Activated CD8-positive, alpha-beta memory T cell treated with anti-CD3 and anti-CD28 coated beads for 4 hours (primary cell): ENCODE data around the gene RASSF7.

Experiments used
- DNase-seq, 2 donors: peaks; one replicate each; pipeline ENCODE4 v3.0.0-alpha.2; 2020; ENCODE audit warnings: low read depth in 2 of 2

The RASSF7 gene

GRCh38 chr11:610146-610801 lies 49.5 kb downstream of the RASSF7 start:
- no peak for DNase-seq

DNA sequence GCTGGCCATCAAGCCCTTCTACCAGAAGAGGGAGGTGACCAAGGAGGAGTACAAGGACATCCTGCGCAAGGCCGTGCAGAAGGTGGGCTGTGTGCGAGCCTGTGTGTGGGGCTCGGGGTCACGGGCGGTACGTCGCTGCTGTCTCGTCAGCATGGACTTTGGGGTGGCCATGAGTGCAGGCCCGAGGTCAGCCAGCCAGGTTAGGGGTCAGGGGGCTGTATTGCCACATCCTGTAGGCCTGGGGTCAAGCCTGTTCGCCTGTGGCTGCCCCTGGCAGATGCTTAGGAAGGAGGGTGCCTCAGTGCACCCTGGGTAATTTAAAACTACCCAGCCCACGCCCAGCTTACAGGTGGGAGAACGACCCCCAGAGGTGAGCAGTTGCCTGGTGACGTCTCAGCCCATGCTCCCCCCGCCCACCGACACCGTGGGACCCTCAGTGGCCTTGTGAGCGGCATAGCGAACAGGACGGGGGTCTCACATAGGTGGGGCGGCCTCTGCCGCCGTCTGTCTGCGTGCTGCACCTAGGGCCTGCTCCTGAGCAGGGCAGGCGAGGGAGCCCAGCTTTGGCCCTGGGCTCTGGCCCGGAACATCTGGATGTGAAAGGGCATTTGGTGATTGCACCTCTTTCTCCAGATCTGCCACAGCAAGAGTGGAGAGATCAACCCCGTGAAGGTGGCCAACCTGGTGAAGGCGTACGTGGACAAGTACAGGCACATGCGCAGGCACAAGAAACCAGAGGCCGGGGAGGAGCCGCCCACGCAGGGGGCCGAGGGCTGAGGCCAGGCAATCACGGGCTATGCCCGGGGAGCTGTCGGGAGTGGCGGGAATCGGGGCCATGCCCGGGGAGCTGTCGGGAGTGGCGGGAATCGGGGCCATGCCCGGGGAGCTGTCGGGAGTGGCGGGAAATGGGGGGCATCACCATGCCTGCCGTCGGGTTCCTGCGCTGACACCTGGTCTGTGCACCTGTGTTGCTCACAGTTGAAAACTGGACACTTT lies 50.5 kb downstream of the RASSF7 start:
- no peak for DNase-seq

DNA sequence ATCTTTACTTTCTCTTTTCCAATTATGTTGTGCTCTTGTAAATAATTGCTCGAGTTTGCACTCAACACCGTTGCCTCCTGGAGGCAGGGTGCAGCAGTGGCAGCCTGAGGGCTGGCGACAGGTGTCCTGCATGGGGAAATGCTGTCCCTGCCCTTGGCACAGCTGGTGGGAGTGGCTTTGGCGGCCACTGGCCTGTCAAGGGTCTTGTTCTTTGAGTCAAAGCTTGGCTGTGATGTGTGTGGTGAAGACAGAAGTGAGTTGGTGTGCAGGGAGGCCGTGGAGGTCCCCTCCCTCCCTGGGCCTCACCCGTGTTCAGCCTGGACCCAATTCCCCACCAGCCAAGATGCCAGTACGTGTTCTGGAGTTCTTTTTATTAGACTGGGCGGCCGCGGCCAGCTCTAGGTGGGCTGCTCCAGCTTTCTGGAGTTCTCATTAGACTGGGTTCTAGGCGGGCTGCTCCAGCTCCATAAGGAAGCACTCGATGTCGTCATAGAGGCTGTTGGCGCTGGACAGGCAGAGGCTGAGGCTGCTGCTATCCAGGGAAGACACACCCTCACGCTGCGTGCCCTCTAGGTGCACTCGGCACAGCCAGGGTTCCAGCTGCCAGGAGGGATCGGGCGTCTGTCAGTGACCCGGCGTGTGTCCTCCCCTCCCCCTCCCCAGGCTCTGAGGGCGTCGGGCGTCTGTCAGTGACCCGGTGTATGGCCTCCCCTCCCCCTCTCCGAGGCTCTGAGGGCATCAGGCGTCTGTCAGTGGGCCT lies 51.6 kb downstream of the RASSF7 start:
- DNase-seq: no peak

GRCh38 chr11:612961-613300 lies 52.2 kb downstream of the RASSF7 start:
- DNase-seq: no peak

DNA sequence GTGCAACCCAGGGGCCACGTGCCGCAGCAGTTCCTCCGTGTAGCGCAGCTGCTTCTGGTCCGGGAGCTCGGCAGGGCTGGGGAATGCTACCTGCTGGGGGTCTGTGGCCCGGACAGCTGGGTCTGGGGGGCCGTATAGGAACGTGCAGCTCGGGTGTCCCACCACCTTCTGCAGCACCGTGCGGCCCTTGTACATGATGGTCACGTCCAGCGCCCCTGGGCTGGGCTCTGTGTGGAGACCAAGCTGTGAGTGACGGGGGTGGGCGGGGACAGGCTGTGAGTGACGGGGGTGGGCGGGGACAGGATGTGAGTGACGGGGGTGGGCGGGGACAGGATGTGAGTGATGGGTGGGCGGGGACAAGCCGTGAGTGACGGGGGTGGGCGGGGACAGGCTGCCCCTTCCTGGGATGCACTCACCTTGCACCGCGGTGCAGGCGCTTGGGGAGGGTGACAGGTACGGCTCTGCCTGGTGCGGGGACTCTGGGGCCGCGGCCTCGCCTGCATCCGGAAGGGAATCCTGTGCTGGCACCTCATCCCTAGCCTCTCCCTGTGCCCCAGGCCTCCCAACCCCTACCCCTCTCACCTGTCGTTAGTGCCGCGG lies 52.7 kb downstream of the RASSF7 start:
- peak; percentile 69 to 74 for DNase-seq
